H1 (cell line): ENCODE data around the gene OPALIN. TPM values are rescaled to one million over a fixed set of nuclear protein-coding genes. Genes with fewer than 3 reads are reported as not detected.

Experiments
- CHD7 ChIP-seq: fragments of 300-600 bp; sonication (generic); IDR thresholded peaks from 2 replicates; pipeline ENCODE4 v1.7.1; 2012; ENCODE audit warnings: low read length, moderate library complexity, mild to moderate bottlenecking, inconsistent platforms; ENCODE audit not compliant: insufficient replicate concordance
- EZH2 ChIP-seq: fragments of 200-600 bp; sonication (generic); IDR thresholded peaks from 2 replicates; pipeline ENCODE4 v1.7.1; 2012; ENCODE audit warnings: low read depth, mild to moderate bottlenecking, moderate library complexity, low read length, inconsistent platforms; ENCODE audit not compliant: severe bottlenecking
- RBBP5 ChIP-seq: IDR thresholded peaks from 2 replicates; pipeline ENCODE4 v1.7.1; 2012; ENCODE audit warnings: low read depth, mild to moderate bottlenecking, inconsistent platforms, low read length, moderate library complexity, borderline replicate concordance
- SIN3A ChIP-seq, 2 experiments: IDR thresholded peaks in 1 of 2; conservative IDR thresholded peaks in 1 of 2; 2 replicates each; pipeline ENCODE4 v1.6.1; 2011 to 2012; ENCODE audit warnings: low read length in 2 of 2, improper control_type of control experiment in 1 of 2, low read depth in 1 of 2, mild to moderate bottlenecking in 1 of 2
- SUZ12 ChIP-seq: fragments of 200-600 bp; sonication (generic); IDR thresholded peaks from 2 replicates; pipeline ENCODE4 v1.6.1; 2012; ENCODE audit warnings: mild to moderate bottlenecking, inconsistent platforms, low read length, moderate library complexity, mixed read lengths
- polyA plus RNA-seq, 7 experiments: library from polyadenylated mRNA; depleted of rRNA in 3 of 7; stranded (reverse) in 5 of 7; unstranded in 2 of 7; fragments of >200 nt in 5 of 7; fragments of 200-250 nt in 2 of 7; gene quantifications; 1 replicate in 5 of 7; 2 replicates in 1 of 7; 4 replicates in 1 of 7; pipeline versions ENCODE4 v1.2.1 to v1.2.3, GENCODE V29; 2011 to 2013; ENCODE audit warnings: missing spikeins in 2 of 7, mixed read lengths in 2 of 7
- total RNA-seq: library from RNA; stranded (reverse); fragmentation: NEBNext Ultra II Directional; extraction: Animal tissue kit (Norgen Biotek cat#: 25700); gene quantifications from 2 replicates; pipeline ENCODE4 v1.2.1, GENCODE V29; 2021

OPALIN gene
- total and polyA plus RNA-seq, 2 of the 8 experiments (the other 6 are each of a cell fraction or from before 2014, with no cell fraction given) = 0.03 TPM; not detected in 1

- TF ChIP-seq SUZ12 (no peak), RBBP5 (no peak), SIN3A (conservative IDR thresholded peaks at IDR 0.05 in 1 of 2, IDR thresholded peaks at IDR 0.05 in 1 of 2; ENCODE audit: low read depth in 1 of 2, low read length in 2 of 2) (no peak), CHD7 (no peak), EZH2 (no peak)
These were observed 21.0 kb upstream of the OPALIN start (continued) for GRCh38 chr10:96379758-96380157.
